ENCODE measurements around the gene PTMA.

- TF ChIP-seq BHLHE40 (IDR thresholded peaks at IDR 0.05; ENCODE audit: low read depth, low read length) (no peak), POLR2A (IDR thresholded peaks at IDR 0.05; ENCODE audit: low read depth, low read length) (no peak), CEBPB (IDR thresholded peaks at IDR 0.05; ENCODE audit: low read depth, low read length) (no peak), MXI1 (IDR thresholded peaks at IDR 0.05; ENCODE audit: borderline replicate concordance, low read depth, low read length) (no peak)
- TF ChIP-seq, protein P1, sequence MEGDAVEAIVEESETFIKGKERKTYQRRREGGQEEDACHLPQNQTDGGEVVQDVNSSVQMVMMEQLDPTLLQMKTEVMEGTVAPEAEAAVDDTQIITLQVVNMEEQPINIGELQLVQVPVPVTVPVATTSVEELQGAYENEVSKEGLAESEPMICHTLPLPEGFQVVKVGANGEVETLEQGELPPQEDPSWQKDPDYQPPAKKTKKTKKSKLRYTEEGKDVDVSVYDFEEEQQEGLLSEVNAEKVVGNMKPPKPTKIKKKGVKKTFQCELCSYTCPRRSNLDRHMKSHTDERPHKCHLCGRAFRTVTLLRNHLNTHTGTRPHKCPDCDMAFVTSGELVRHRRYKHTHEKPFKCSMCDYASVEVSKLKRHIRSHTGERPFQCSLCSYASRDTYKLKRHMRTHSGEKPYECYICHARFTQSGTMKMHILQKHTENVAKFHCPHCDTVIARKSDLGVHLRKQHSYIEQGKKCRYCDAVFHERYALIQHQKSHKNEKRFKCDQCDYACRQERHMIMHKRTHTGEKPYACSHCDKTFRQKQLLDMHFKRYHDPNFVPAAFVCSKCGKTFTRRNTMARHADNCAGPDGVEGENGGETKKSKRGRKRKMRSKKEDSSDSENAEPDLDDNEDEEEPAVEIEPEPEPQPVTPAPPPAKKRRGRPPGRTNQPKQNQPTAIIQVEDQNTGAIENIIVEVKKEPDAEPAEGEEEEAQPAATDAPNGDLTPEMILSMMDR (conservative IDR thresholded peaks at IDR 0.05; ENCODE audit: low read depth, low read length) = no peak
These were observed 18.0 kb downstream of the PTMA start for GRCh38 chr2:231726276-231726675.

All from IMR-90 (cell line).